WTC11 (cell line): Measurements from ENCODE around the gene CBLB. TPM values are rescaled to one million over a fixed set of nuclear protein-coding genes. Genes with fewer than 3 reads are reported as not detected.

ENCODE experiments used
- ATAC-seq: fragments of 200-7000 bp; cut with Tn5 transposase; 2 replicates; pipeline ENCODE4 v1.10.0; 2021; ENCODE audit warnings: mild to moderate bottlenecking, moderate library complexity
- CTCF ChIA-PET: fragments of 300-600 bp; sonication (Branson Sonifier 250); formaldehyde crosslinking; loops from one replicate; lab custom pipeline; 2021; ENCODE audit warnings: antibody characterized with exemption; lab: Charles Lee
- POLR2A ChIA-PET: fragments of 350-600 bp; sonication (Branson Sonifier 250); formaldehyde crosslinking; loops from one replicate; lab custom pipeline; 2021; ENCODE audit warnings: antibody characterized with exemption; lab: Charles Lee
- DNase-seq: peaks from one replicate; pipeline ENCODE4 v3.0.0; 2021; ENCODE audit warnings: low spot score
- H3K27ac Mint-ChIP-seq: 2 replicates; pipeline ENCODE4 v1.8.0; 2021; ENCODE audit warnings: mixed read lengths
- H3K27me3 Mint-ChIP-seq: 2 replicates; pipeline ENCODE4 v1.8.0; 2021; ENCODE audit warnings: low read depth, mild to moderate bottlenecking, moderate library complexity, mixed read lengths
- H3K36me3 Mint-ChIP-seq: 2 replicates; pipeline ENCODE4 v1.8.0; 2021; ENCODE audit warnings: mixed read lengths
- H3K4me1 Mint-ChIP-seq: 2 replicates; pipeline ENCODE4 v1.8.0; 2022; ENCODE audit warnings: mixed read lengths
- H3K4me3 Mint-ChIP-seq: 2 replicates; pipeline ENCODE4 v1.8.0; 2021; ENCODE audit warnings: mild to moderate bottlenecking, moderate library complexity, mixed read lengths
- H3K9me3 Mint-ChIP-seq: 2 replicates; pipeline ENCODE4 v1.8.0; 2021; ENCODE audit warnings: mixed read lengths
- KAT7 ChIP-seq: sonication (generic); formaldehyde crosslinking; IDR thresholded peaks from 2 replicates; pipeline ENCODE4 v1.8.1; 2023; ENCODE audit warnings: missing genetic modification reagents, mild to moderate bottlenecking, borderline replicate concordance
- MYBL2 ChIP-seq: sonication (generic); formaldehyde crosslinking; IDR thresholded peaks from 2 replicates; pipeline ENCODE4 v1.8.1; 2023; ENCODE audit warnings: mild to moderate bottlenecking, moderate library complexity, missing genetic modification reagents
- NFATC4 ChIP-seq: fragments of 250-450 bp; sonication (Bioruptor Pico); IDR thresholded peaks from 2 replicates; pipeline ENCODE4 v1.9.0; 2021; ENCODE audit warnings: mild to moderate bottlenecking
- NR1H2 ChIP-seq: sonication (generic); formaldehyde crosslinking; IDR thresholded peaks from 2 replicates; pipeline ENCODE4 v1.9.0; 2021; ENCODE audit warnings: mild to moderate bottlenecking, moderate library complexity, missing genetic modification reagents
- NR3C1 ChIP-seq: sonication (generic); formaldehyde crosslinking; conservative IDR thresholded peaks from 2 replicates; pipeline ENCODE4 v1.8.1; 2023; ENCODE audit warnings: low read depth, mild to moderate bottlenecking, missing genetic modification reagents
- OVOL2 ChIP-seq: fragments of 250-450 bp; sonication (Bioruptor Pico); IDR thresholded peaks from 2 replicates; pipeline ENCODE4 v1.9.0; 2021; ENCODE audit warnings: mild to moderate bottlenecking, borderline replicate concordance
- RELA ChIP-seq: sonication (generic); formaldehyde crosslinking; IDR thresholded peaks from 2 replicates; pipeline ENCODE4 v1.8.1; 2022; ENCODE audit warnings: missing genetic modification reagents, mild to moderate bottlenecking, borderline replicate concordance
- TCF7 ChIP-seq: sonication (generic); formaldehyde crosslinking; IDR thresholded peaks from 2 replicates; pipeline ENCODE4 v1.8.0; 2022; ENCODE audit warnings: mild to moderate bottlenecking, low read depth, missing genetic modification reagents, moderate library complexity
- TEAD1 ChIP-seq: sonication (generic); formaldehyde crosslinking; IDR thresholded peaks from 2 replicates; pipeline ENCODE4 v1.8.0; 2022; ENCODE audit warnings: mild to moderate bottlenecking, missing genetic modification reagents
- TEAD4 ChIP-seq: sonication (generic); formaldehyde crosslinking; IDR thresholded peaks from 2 replicates; pipeline ENCODE4 v1.8.0; 2022; ENCODE audit warnings: mild to moderate bottlenecking, missing genetic modification reagents
- ZNF219 ChIP-seq: sonication (generic); formaldehyde crosslinking; IDR thresholded peaks from 2 replicates; pipeline ENCODE4 v1.8.0; 2023; ENCODE audit warnings: missing genetic modification reagents, mild to moderate bottlenecking, borderline replicate concordance
- ZNF232 ChIP-seq: sonication (generic); formaldehyde crosslinking; IDR thresholded peaks from 2 replicates; pipeline ENCODE4 v1.8.0; 2022; ENCODE audit warnings: mild to moderate bottlenecking, missing genetic modification reagents
- ZNF671 ChIP-seq: fragments of 250-450 bp; sonication (Bioruptor Pico); IDR thresholded peaks from 2 replicates; pipeline ENCODE4 v1.8.0; 2021; ENCODE audit warnings: mild to moderate bottlenecking
- total RNA-seq: library from RNA; stranded (reverse); gene quantifications from 3 replicates; pipeline ENCODE4 v1.2.3, GENCODE V29; 2021
- TF ChIP-seq, protein P1 (sequence below): sonication (generic); formaldehyde crosslinking; IDR thresholded peaks from 2 replicates; pipeline ENCODE4 v1.8.0; 2022; ENCODE audit warnings: missing genetic modification reagents
- TF ChIP-seq, protein P2 (sequence below): fragments of 250-450 bp; sonication (Bioruptor Pico); IDR thresholded peaks from 2 replicates; pipeline ENCODE4 v1.9.0; 2021; ENCODE audit warnings: mild to moderate bottlenecking
- TF ChIP-seq, protein P3 (sequence below): sonication (generic); formaldehyde crosslinking; conservative IDR thresholded peaks from 2 replicates; pipeline ENCODE4 v1.8.1; 2023; ENCODE audit warnings: mild to moderate bottlenecking, low read depth, missing genetic modification reagents, moderate library complexity
- TF ChIP-seq, protein P4 (sequence below): sonication (generic); formaldehyde crosslinking; IDR thresholded peaks from 2 replicates; pipeline ENCODE4 v1.8.1; 2023; ENCODE audit warnings: mild to moderate bottlenecking, missing genetic modification reagents
- TF ChIP-seq, protein P5 (sequence below): sonication (generic); formaldehyde crosslinking; IDR thresholded peaks from 2 replicates; pipeline ENCODE4 v1.8.0; 2022; ENCODE audit warnings: mild to moderate bottlenecking, missing genetic modification reagents
- TF ChIP-seq, protein P6 (sequence below): sonication (generic); formaldehyde crosslinking; IDR thresholded peaks from 2 replicates; pipeline ENCODE4 v1.8.0; 2023; ENCODE audit warnings: missing genetic modification reagents

The CBLB gene
- total RNA-seq, 1 experiment from 2014 or later, result 19.8 TPM

DNA sequence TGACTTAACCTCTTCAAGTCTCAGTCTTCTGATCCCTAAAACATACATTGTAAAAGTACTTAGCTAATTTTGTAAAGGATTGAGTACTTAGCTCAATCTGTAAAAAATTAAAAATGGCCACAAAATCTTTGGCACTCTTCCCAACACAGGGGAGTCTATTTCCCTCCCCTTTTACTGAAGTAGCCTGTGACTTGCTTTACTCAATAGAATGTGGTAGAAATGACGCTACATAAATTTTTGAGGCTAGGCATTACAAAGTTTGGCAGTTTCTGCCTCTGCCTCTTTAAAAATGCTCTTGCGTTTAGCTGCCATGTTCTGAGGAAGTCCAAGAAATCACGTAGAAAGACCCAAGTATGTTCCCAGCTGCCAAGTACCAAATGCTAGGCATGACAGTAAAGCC lies 80.2 kb downstream of the CBLB start (continued):
- no peak for TF ChIP-seq NR3C1
- TF ChIP-seq RELA (CRISPR knock-in tag), result no peak
- no peak for TF ChIP-seq TEAD1 (CRISPR knock-in tag)

DNA sequence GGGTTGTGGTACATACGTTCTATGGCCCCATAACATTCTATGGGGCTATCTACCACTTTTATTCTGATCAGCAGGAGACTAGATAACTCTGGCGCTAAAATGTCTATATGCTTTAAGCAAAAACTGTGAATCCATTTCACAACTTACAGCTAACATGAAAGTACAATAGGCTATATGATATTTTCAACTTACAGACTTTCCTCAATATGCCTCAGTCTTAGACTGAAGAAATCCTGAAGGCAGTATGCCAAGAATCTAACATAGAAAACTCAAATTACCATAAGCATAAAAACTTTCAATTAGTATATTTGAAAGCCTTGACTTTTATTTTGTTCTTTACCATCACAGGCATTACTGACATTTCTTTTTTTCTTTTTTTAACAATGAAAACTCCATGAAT lies 81.4 kb downstream of the CBLB start:
- H3K27me3 Mint-ChIP-seq, result no peaks in the 10 kb centered on the region
- peaks cover 13% of the 10 kb centered on the region for H3K4me1 Mint-ChIP-seq
- POLR2A ChIA-PET, result no interaction called here
- TF ChIP-seq, protein P1, sequence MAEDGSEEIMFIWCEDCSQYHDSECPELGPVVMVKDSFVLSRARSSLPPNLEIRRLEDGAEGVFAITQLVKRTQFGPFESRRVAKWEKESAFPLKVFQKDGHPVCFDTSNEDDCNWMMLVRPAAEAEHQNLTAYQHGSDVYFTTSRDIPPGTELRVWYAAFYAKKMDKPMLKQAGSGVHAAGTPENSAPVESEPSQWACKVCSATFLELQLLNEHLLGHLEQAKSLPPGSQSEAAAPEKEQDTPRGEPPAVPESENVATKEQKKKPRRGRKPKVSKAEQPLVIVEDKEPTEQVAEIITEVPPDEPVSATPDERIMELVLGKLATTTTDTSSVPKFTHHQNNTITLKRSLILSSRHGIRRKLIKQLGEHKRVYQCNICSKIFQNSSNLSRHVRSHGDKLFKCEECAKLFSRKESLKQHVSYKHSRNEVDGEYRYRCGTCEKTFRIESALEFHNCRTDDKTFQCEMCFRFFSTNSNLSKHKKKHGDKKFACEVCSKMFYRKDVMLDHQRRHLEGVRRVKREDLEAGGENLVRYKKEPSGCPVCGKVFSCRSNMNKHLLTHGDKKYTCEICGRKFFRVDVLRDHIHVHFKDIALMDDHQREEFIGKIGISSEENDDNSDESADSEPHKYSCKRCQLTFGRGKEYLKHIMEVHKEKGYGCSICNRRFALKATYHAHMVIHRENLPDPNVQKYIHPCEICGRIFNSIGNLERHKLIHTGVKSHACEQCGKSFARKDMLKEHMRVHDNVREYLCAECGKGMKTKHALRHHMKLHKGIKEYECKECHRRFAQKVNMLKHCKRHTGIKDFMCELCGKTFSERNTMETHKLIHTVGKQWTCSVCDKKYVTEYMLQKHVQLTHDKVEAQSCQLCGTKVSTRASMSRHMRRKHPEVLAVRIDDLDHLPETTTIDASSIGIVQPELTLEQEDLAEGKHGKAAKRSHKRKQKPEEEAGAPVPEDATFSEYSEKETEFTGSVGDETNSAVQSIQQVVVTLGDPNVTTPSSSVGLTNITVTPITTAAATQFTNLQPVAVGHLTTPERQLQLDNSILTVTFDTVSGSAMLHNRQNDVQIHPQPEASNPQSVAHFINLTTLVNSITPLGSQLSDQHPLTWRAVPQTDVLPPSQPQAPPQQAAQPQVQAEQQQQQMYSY (CRISPR knock-in tag), result no peak
- TF ChIP-seq, protein P2, sequence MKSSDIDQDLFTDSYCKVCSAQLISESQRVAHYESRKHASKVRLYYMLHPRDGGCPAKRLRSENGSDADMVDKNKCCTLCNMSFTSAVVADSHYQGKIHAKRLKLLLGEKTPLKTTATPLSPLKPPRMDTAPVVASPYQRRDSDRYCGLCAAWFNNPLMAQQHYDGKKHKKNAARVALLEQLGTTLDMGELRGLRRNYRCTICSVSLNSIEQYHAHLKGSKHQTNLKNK (CRISPR knock-in tag), result no peak
- CTCF ChIA-PET, result no interaction called here
- H3K27ac Mint-ChIP-seq, result no peak overlapping the region
- ATAC-seq (no peak), DNase-seq (no peak)
- H3K9me3 Mint-ChIP-seq, result no peaks in the 10 kb centered on the region
- H3K36me3 Mint-ChIP-seq, result no peaks in the 10 kb centered on the region
- no peak overlapping the region for H3K4me3 Mint-ChIP-seq

DNA sequence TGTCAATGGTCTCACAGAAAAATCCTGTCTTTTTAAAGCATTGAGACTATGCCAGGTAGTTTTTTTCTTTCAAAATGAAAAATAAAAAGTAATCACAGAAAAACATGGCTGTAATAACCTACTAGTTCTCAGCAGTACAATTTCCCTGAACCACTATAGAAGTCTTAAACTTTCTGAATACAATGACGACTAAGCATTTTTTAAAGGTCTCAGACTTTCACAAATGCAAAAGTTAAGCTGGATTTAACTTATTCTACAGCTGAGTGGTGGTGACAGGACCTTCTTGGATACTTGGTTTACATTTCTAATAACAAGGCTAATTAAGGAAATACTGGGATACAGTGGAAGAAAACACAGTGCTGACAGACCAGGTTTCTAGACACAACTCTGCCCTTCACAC lies 81.8 kb downstream of the CBLB start:
- ChIA-PET POLR2A (no interaction called here), CTCF (no interaction called here)
- no peak overlapping the region for H3K27ac Mint-ChIP-seq
- H3K36me3 Mint-ChIP-seq, result no peaks in the 10 kb centered on the region
- H3K9me3 Mint-ChIP-seq, result no peaks in the 10 kb centered on the region
- no peak overlapping the region for H3K4me3 Mint-ChIP-seq
- no peak for DNase-seq
- no peak for TF ChIP-seq TCF7 (CRISPR knock-in tag)
- H3K4me1 Mint-ChIP-seq, result peaks cover 11% of the 10 kb centered on the region; the same call in 1 of the 2 replicates
- no peak for ATAC-seq
- no peaks in the 10 kb centered on the region for H3K27me3 Mint-ChIP-seq

DNA sequence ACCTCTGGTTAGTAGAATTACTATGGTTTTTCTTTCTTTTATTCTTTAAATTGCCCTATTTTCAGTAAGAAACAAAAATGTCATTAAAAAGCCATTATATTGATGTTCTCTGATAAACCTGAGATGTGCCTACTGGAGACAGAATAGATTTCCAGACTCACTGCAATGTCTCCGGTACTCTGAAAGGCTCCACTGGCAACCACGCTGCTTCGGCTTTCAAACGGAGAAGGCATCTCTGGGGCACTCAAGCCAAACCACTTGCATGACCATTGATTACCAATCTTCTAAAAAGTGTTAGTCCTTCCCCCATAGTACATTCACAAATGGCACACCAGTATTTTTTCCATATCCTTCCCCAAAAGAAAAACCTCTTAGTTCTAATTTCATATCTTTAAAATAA lies 82.6 kb downstream of the CBLB start:
- Mint-ChIP-seq H3K27me3 (no peaks in the 10 kb centered on the region), H3K27ac (no peak overlapping the region), H3K36me3 (no peaks in the 10 kb centered on the region), H3K4me3 (no peak overlapping the region), H3K4me1 (peaks cover 12% of the 10 kb centered on the region; the same call in 1 of the 2 replicates), H3K9me3 (0 out of 2 replicates have a peak, but pooled peaks cover under 1% of the 10 kb centered on the region)
- ChIA-PET CTCF (no interaction called here), POLR2A (no interaction called here)
- ATAC-seq (no peak), DNase-seq (no peak)
- TF ChIP-seq, protein P3, sequence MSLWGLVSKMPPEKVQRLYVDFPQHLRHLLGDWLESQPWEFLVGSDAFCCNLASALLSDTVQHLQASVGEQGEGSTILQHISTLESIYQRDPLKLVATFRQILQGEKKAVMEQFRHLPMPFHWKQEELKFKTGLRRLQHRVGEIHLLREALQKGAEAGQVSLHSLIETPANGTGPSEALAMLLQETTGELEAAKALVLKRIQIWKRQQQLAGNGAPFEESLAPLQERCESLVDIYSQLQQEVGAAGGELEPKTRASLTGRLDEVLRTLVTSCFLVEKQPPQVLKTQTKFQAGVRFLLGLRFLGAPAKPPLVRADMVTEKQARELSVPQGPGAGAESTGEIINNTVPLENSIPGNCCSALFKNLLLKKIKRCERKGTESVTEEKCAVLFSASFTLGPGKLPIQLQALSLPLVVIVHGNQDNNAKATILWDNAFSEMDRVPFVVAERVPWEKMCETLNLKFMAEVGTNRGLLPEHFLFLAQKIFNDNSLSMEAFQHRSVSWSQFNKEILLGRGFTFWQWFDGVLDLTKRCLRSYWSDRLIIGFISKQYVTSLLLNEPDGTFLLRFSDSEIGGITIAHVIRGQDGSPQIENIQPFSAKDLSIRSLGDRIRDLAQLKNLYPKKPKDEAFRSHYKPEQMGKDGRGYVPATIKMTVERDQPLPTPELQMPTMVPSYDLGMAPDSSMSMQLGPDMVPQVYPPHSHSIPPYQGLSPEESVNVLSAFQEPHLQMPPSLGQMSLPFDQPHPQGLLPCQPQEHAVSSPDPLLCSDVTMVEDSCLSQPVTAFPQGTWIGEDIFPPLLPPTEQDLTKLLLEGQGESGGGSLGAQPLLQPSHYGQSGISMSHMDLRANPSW, result no peak
- TF ChIP-seq ZNF232 (CRISPR knock-in tag) (no peak), TEAD4 (CRISPR knock-in tag) (no peak), NFATC4 (no peak), OVOL2 (CRISPR knock-in tag) (no peak), NR1H2 (CRISPR knock-in tag) (no peak), KAT7 (CRISPR knock-in tag) (no peak), ZNF219 (CRISPR knock-in tag) (no peak), ZNF671 (CRISPR knock-in tag) (no peak), MYBL2 (no peak)
- TF ChIP-seq, protein P4, sequence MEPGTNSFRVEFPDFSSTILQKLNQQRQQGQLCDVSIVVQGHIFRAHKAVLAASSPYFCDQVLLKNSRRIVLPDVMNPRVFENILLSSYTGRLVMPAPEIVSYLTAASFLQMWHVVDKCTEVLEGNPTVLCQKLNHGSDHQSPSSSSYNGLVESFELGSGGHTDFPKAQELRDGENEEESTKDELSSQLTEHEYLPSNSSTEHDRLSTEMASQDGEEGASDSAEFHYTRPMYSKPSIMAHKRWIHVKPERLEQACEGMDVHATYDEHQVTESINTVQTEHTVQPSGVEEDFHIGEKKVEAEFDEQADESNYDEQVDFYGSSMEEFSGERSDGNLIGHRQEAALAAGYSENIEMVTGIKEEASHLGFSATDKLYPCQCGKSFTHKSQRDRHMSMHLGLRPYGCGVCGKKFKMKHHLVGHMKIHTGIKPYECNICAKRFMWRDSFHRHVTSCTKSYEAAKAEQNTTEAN, result no peak
- TF ChIP-seq, protein P5, sequence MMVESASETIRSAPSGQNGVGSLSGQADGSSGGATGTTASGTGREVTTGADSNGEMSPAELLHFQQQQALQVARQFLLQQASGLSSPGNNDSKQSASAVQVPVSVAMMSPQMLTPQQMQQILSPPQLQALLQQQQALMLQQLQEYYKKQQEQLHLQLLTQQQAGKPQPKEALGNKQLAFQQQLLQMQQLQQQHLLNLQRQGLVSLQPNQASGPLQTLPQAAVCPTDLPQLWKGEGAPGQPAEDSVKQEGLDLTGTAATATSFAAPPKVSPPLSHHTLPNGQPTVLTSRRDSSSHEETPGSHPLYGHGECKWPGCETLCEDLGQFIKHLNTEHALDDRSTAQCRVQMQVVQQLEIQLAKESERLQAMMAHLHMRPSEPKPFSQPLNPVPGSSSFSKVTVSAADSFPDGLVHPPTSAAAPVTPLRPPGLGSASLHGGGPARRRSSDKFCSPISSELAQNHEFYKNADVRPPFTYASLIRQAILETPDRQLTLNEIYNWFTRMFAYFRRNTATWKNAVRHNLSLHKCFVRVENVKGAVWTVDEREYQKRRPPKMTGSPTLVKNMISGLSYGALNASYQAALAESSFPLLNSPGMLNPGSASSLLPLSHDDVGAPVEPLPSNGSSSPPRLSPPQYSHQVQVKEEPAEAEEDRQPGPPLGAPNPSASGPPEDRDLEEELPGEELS (CRISPR knock-in tag), result no peak
- TF ChIP-seq, protein P6, sequence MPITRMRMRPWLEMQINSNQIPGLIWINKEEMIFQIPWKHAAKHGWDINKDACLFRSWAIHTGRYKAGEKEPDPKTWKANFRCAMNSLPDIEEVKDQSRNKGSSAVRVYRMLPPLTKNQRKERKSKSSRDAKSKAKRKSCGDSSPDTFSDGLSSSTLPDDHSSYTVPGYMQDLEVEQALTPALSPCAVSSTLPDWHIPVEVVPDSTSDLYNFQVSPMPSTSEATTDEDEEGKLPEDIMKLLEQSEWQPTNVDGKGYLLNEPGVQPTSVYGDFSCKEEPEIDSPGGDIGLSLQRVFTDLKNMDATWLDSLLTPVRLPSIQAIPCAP (CRISPR knock-in tag), result no peak
